K562 (cell line): Measurements from ENCODE around the gene PRRC2A. TPM values are rescaled to one million over a fixed set of nuclear protein-coding genes. Genes with fewer than 3 reads are reported as not detected.
A peak's percentile ranks its signal among the peaks of the same experiment; 100 is the strongest.

Source experiments
- COPS2 ChIP-seq: fragments of 450-650 bp; conservative IDR thresholded peaks from 2 replicates; pipeline ENCODE4 v1.6.1; 2016; ENCODE audit warnings: mild to moderate bottlenecking, moderate library complexity
- FOXA3 ChIP-seq, 2 experiments: fragments of 450-650 bp in 1 of 2; sonication (generic) in 1 of 2; formaldehyde crosslinking; IDR thresholded peaks in 1 of 2; conservative IDR thresholded peaks in 1 of 2; 2 replicates each; pipeline versions ENCODE4 v1.4.0 to v1.8.0; 2020 to 2022; ENCODE audit warnings: mild to moderate bottlenecking in 2 of 2, missing genetic modification reagents in 1 of 2
- GMEB1 ChIP-seq: fragments of 250-450 bp; sonication (Bioruptor Pico); IDR thresholded peaks from 2 replicates; pipeline ENCODE4 v1.4.0; 2020; ENCODE audit warnings: mild to moderate bottlenecking
- GTF2A2 ChIP-seq: IDR thresholded peaks from 2 replicates; pipeline ENCODE4 v1.6.1; 2016; ENCODE audit warnings: mild to moderate bottlenecking, missing genetic modification characterization, missing compliant biosample characterization
- MCM3 ChIP-seq: fragments of 450-650 bp; IDR thresholded peaks from 2 replicates; pipeline ENCODE4 v1.6.1; 2016
- MCM7 ChIP-seq, 2 experiments: fragments of 450-650 bp; IDR thresholded peaks; 2 replicates each; pipeline ENCODE4 v1.6.1; 2016 to 2018
- MEF2A ChIP-seq: IDR thresholded peaks from 2 replicates; pipeline ENCODE4 v1.6.1; 2011; ENCODE audit warnings: low read depth, mild to moderate bottlenecking, low read length, moderate library complexity; ENCODE audit not compliant: control insufficient read depth
- POLR3A ChIP-seq: IDR thresholded peaks from 2 replicates; pipeline ENCODE4 v1.6.1; 2011; ENCODE audit warnings: borderline replicate concordance, mild to moderate bottlenecking, moderate library complexity; ENCODE audit not compliant: insufficient read length, insufficient read depth; ENCODE audit errors: extremely low read depth
- RBM22 ChIP-seq: fragments of 200-400 bp; formaldehyde crosslinking; IDR thresholded peaks from 2 replicates; pipeline ENCODE4 v1.6.1; 2018; ENCODE audit warnings: low read length, low read depth; ENCODE audit not compliant: poor library complexity, severe bottlenecking
- SPI1 ChIP-seq: IDR thresholded peaks from 2 replicates; pipeline ENCODE4 v1.6.1; 2011; ENCODE audit warnings: low read depth, low read length, control low read depth, borderline replicate concordance
- TEAD4 ChIP-seq, 2 experiments: sonication (generic) in 1 of 2; formaldehyde crosslinking in 1 of 2; IDR thresholded peaks; 2 replicates each; pipeline versions ENCODE4 v1.6.1 to v1.8.0; 2012 to 2022; ENCODE audit warnings: borderline replicate concordance in 1 of 2, inconsistent platforms in 1 of 2, low read length in 1 of 2, mild to moderate bottlenecking in 1 of 2, missing genetic modification reagents in 1 of 2
- ZBTB33 ChIP-seq: sonication (generic); formaldehyde crosslinking; IDR thresholded peaks from 2 replicates; pipeline ENCODE4 v1.8.1; 2023; ENCODE audit warnings: mild to moderate bottlenecking, missing genetic modification reagents
- ZNF395 ChIP-seq: fragments of 200-800 bp; sonication (Bioruptor generic); IDR thresholded peaks from 2 replicates; pipeline ENCODE4 v1.6.1; 2017; ENCODE audit warnings: missing genetic modification characterization, missing compliant biosample characterization
- ZNF407 ChIP-seq: fragments of 450-650 bp; IDR thresholded peaks from 2 replicates; pipeline ENCODE4 v1.6.1; 2016; ENCODE audit warnings: low read depth
- polyA plus RNA-seq, 8 experiments: library from polyadenylated mRNA; depleted of rRNA in 4 of 8; stranded (reverse) in 5 of 8; unstranded in 3 of 8; fragments of >200 nt; fragmentation: Nextera tagmentation in 2 of 8; fragmentation: Illumina TruSeq in 1 of 8; extraction: Ambion mirVana in 2 of 8; extraction: Trizol in 1 of 8; gene quantifications; 2 replicates each; pipeline versions ENCODE4 v1.2.1 to v1.2.3, GENCODE V29; 2011 to 2014; ENCODE audit warnings: inconsistent platforms in 1 of 8, missing spikeins in 1 of 8
- total RNA-seq, 7 experiments: library from RNA; depleted of rRNA in 6 of 7; stranded (reverse); fragments of >200 nt in 6 of 7; fragmentation: Illumina TruSeq in 2 of 7; extraction: Trizol in 2 of 7; gene quantifications; 2 replicates each; pipeline versions ENCODE4 v1.2.1 to v1.2.3, GENCODE V29; 2011 to 2021; ENCODE audit warnings: low replicate concordance in 1 of 7

The PRRC2A gene
- total and polyA plus RNA-seq, 9 of the 15 experiments (the other 6 are each of a cell fraction or from before 2014, with no cell fraction given): 1.0 to 332 (median 63.0) TPM

- TF ChIP-seq ZNF407: no peak
- TF ChIP-seq SPI1: peak; percentile 69; the same call in 1 of the 2 replicates
- no peak for TF ChIP-seq GMEB1 (CRISPR knock-in tag)
- TF ChIP-seq MEF2A: no peak
- no peak for TF ChIP-seq MCM3
- 0 out of 2 replicates have a peak, but pooled peaks have one; percentile 3 for TF ChIP-seq TEAD4 (IDR thresholded peaks at IDR 0.05; ENCODE audit: low read length)
- 0 out of 2 replicates have a peak, but pooled peaks have one; percentile 17 for TF ChIP-seq TEAD4 (CRISPR knock-in tag; IDR thresholded peaks at IDR 0.05; ENCODE audit: borderline replicate concordance)
- TF ChIP-seq COPS2: no peak
- no peak for TF ChIP-seq POLR3A
- TF ChIP-seq FOXA3 (CRISPR knock-in tag; conservative IDR thresholded peaks at IDR 0.05 in 1 of 2, IDR thresholded peaks at IDR 0.05 in 1 of 2): 0 out of 4 replicates have a peak, but pooled peaks of 1 of the 2 experiments have one; percentile 50
- no peak for TF ChIP-seq GTF2A2 (tag)
- no peak for TF ChIP-seq MCM7 (IDR thresholded peaks at IDR 0.05)
- TF ChIP-seq RBM22: no peak
- TF ChIP-seq ZNF395 (CRISPR knock-in tag): no peak
- TF ChIP-seq ZBTB33: no peak
These were observed 34.5 kb upstream of the PRRC2A start, which contains the start of gene LST1 (continued) for GRCh38 chr6:31586008-31586407.
